Suprapubic skin (tissue), 4 donors: Measurements from ENCODE around the gene ITGAE. TPM values are rescaled to one million over a fixed set of nuclear protein-coding genes. Genes with fewer than 3 reads are reported as not detected.

Experiments
- DNase-seq, 2 donors: peaks; one replicate each; pipeline ENCODE4 v3.0.0-alpha.2; 2019; ENCODE audit warnings: low spot score in 2 of 2
- H3K27ac ChIP-seq: fragments of 200-600 bp; sonication (generic); one replicate; pipeline ENCODE4 v1.5.1; 2019
- H3K27me3 ChIP-seq: fragments of 200-600 bp; sonication (generic); one replicate; pipeline ENCODE4 v1.5.1; 2019
- H3K36me3 ChIP-seq: fragments of 200-600 bp; sonication (generic); one replicate; pipeline ENCODE4 v1.5.1; 2019
- H3K4me1 ChIP-seq: fragments of 200-600 bp; sonication (generic); one replicate; pipeline ENCODE4 v1.5.1; 2019
- H3K4me3 ChIP-seq: fragments of 200-600 bp; sonication (generic); one replicate; pipeline ENCODE4 v1.5.1; 2019; ENCODE audit warnings: mild to moderate bottlenecking
- H3K9me3 ChIP-seq: fragments of 200-600 bp; sonication (generic); one replicate; pipeline ENCODE4 v1.5.1; 2019
- EP300 ChIP-seq: sonication (generic); formaldehyde crosslinking; IDR thresholded peaks from one replicate; pipeline ENCODE4 v1.6.1; 2017; ENCODE audit warnings: antibody characterized with exemption
- POLR2A ChIP-seq, 2 donors: fragments of 450-650 bp; IDR thresholded peaks; one replicate each; pipeline ENCODE4 v1.6.1; 2017; ENCODE audit warnings: antibody characterized with exemption in 2 of 2, mild to moderate bottlenecking in 2 of 2, moderate library complexity in 2 of 2
- POLR2AphosphoS5 ChIP-seq, 3 donors: sonication (generic); formaldehyde crosslinking; IDR thresholded peaks; one replicate each; pipeline ENCODE4 v1.6.1; 2017; ENCODE audit warnings: antibody characterized with exemption in 3 of 3
- WGBS: methylation state at CpG from one replicate; pipeline ENCODE4 v1.1.5; 2018; 5-methylcytosine and 5-hydroxymethylcytosine counted together
- total RNA-seq, 4 donors: library from RNA; depleted of rRNA; stranded (reverse); fragments of >200 nt; gene quantifications; one replicate each; pipeline ENCODE4 v1.1.0, GENCODE V29; 2016
- TF ChIP-seq, protein P1 (sequence below), 2 donors: fragments of 200-600 bp in 1 of 2; fragments of 450-650 bp in 1 of 2; sonication (generic) in 1 of 2; IDR thresholded peaks; one replicate each; pipeline ENCODE4 v1.5.1; 2016 to 2019; ENCODE audit warnings: antibody characterized with exemption in 2 of 2, mild to moderate bottlenecking in 1 of 2, moderate library complexity in 1 of 2

ITGAE gene
- total RNA-seq, 4 donors from 2014 or later: 14.0 to 20.7 (median 14.4) TPM

DNA sequence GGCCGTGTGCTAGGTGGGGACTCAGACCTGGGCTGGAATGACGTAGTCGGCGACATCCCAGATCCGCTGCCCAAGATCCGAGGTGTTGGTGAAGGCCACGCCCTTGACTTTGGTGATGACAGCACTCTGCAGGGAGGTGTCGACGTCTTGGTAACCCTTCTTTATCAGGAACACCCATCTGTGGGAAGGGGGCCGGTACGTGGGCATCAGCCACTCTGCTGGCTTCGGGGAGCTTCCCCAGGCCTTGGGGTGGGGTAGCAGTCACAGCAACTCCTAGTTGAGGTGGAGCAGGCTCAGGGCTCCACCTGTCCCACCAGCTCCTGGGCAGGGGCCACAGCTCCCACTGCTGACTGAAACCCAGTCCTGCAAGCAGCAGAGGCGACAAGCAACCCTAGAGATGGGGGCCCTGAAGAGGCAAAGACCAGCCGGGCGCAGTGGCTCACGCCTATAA lies 109.3 kb downstream of the ITGAE start:
- Histone ChIP-seq H3K27ac (no peak overlapping the region), H3K9me3 (no peaks in the 10 kb centered on the region), H3K4me1 (peaks cover 20% of the 10 kb centered on the region), H3K36me3 (no peaks in the 10 kb centered on the region), H3K4me3 (no peak overlapping the region), H3K27me3 (peaks cover 57% of the 10 kb centered on the region)
- 72% methylated on average over 11 of the region's 16 CpGs for WGBS
- no peak for DNase-seq
- TF ChIP-seq EP300 (no peak), POLR2AphosphoS5 (IDR thresholded peaks at IDR 0.05) (no peak), POLR2A (IDR thresholded peaks at IDR 0.05) (no peak)
- TF ChIP-seq, protein P1, sequence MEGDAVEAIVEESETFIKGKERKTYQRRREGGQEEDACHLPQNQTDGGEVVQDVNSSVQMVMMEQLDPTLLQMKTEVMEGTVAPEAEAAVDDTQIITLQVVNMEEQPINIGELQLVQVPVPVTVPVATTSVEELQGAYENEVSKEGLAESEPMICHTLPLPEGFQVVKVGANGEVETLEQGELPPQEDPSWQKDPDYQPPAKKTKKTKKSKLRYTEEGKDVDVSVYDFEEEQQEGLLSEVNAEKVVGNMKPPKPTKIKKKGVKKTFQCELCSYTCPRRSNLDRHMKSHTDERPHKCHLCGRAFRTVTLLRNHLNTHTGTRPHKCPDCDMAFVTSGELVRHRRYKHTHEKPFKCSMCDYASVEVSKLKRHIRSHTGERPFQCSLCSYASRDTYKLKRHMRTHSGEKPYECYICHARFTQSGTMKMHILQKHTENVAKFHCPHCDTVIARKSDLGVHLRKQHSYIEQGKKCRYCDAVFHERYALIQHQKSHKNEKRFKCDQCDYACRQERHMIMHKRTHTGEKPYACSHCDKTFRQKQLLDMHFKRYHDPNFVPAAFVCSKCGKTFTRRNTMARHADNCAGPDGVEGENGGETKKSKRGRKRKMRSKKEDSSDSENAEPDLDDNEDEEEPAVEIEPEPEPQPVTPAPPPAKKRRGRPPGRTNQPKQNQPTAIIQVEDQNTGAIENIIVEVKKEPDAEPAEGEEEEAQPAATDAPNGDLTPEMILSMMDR (IDR thresholded peaks at IDR 0.05): no peak

DNA sequence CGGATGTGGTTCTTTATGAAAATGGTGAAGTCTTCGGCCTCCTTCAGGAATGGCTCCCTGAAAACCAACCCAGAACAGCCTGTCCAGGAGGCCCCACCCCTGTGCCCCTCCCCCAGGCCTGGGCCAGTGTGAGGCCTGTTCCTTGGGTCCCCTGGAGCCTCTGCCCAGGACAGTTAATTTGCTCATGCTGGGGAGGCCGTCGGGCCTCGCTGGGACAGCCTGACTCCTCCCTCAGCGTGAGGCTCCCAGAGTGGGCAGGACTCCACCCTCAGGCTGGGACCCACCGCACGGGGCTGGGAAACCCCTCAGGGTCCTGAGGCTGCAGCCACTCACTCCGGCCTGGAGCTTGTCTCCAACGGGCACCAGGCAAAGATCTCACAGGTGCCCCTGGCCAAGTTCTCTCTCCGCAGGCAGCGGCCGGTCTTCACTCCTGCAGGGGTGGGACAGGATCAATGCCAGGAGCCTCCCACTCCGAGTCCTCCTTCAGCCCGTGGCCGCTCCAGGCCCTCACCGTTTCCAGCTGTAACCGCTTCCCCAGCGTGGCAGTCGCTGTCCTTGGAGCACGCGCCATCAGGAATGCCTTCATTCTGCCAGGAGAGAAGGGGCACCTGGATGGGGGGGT lies 110.8 kb downstream of the ITGAE start:
- no peak for DNase-seq
- WGBS: no CpG with 5 or more reads among the region's 22 CpGs
- no peaks in the 10 kb centered on the region for H3K36me3 ChIP-seq
- TF ChIP-seq EP300 (no peak), POLR2AphosphoS5 (IDR thresholded peaks at IDR 0.05) (no peak), POLR2A (IDR thresholded peaks at IDR 0.05) (no peak)
- H3K27me3 ChIP-seq: peaks cover 45% of the 10 kb centered on the region
- H3K27ac ChIP-seq: no peak overlapping the region
- no peak overlapping the region for H3K4me3 ChIP-seq
- H3K9me3 ChIP-seq: no peaks in the 10 kb centered on the region
- peaks cover 6% of the 10 kb centered on the region for H3K4me1 ChIP-seq

GRCh38 chr17:3689262-3690093 lies 111.5 kb downstream of the ITGAE start:
- no peak for DNase-seq
- WGBS: 84% methylated on average over 28 of the region's 44 CpGs
- Histone ChIP-seq H3K4me3 (no peak overlapping the region), H3K36me3 (no peaks in the 10 kb centered on the region), H3K27ac (no peak overlapping the region), H3K4me1 (no peaks in the 10 kb centered on the region), H3K9me3 (no peaks in the 10 kb centered on the region), H3K27me3 (peaks cover 45% of the 10 kb centered on the region)
- TF ChIP-seq, protein P1 (IDR thresholded peaks at IDR 0.05): no peak
- TF ChIP-seq POLR2AphosphoS5 (IDR thresholded peaks at IDR 0.05) (no peak), EP300 (no peak), POLR2A (IDR thresholded peaks at IDR 0.05) (no peak)

DNA sequence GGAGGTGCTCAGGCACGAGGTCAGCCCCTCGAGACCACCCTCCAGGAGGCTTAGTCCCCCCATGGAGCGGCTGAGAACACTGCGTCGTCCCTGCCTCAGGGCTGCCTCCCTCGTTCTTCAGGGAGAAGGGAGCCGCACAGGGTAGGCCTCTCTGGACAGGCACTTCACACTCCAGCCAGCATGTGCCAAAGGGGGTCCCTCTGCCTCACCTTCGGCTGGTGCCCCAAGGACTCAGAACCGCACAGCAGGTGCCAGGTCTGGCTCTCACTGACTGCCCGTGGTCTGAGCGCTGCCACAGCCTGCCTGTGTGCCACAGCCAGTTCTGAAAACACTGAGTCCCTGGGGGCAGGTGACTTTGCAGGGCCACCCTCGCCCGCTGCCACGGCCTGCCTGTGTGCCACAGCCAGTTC lies 112.1 kb downstream of the ITGAE start:
- DNase-seq: no peak
- Histone ChIP-seq H3K27me3 (peaks cover 45% of the 10 kb centered on the region), H3K36me3 (no peaks in the 10 kb centered on the region), H3K9me3 (no peaks in the 10 kb centered on the region), H3K4me1 (no peaks in the 10 kb centered on the region), H3K27ac (no peak overlapping the region), H3K4me3 (no peak overlapping the region)
- 74% methylated on average over 3 of the region's 14 CpGs for WGBS
- TF ChIP-seq POLR2A (IDR thresholded peaks at IDR 0.05) (no peak), POLR2AphosphoS5 (IDR thresholded peaks at IDR 0.05) (no peak), EP300 (no peak)
- TF ChIP-seq, protein P1 (IDR thresholded peaks at IDR 0.05): no peak

GRCh38 chr17:3688027-3688553 lies 112.9 kb downstream of the ITGAE start:
- Histone ChIP-seq H3K27me3 (peaks cover 45% of the 10 kb centered on the region), H3K4me3 (no peak overlapping the region), H3K9me3 (no peaks in the 10 kb centered on the region), H3K4me1 (no peaks in the 10 kb centered on the region), H3K27ac (no peak overlapping the region), H3K36me3 (no peaks in the 10 kb centered on the region)
- no peak for TF ChIP-seq EP300
- TF ChIP-seq, protein P1 (IDR thresholded peaks at IDR 0.05): no peak
- 31% methylated on average over 3 of the region's 19 CpGs for WGBS
- no peak for DNase-seq
